AG10803 (cell line): ENCODE data around the gene RUNDC3A.

Source experiments
- DNase-seq: peaks from one replicate; pipeline ENCODE4 v3.0.0; 2010; ENCODE audit warnings: low read depth
- H3K4me3 ChIP-seq: 2 replicates; pipeline ENCODE4 v1.5.1; 2011; ENCODE audit warnings: mild to moderate bottlenecking, low read length, control low read depth
- TF ChIP-seq, protein P1 (sequence below): conservative IDR thresholded peaks from 2 replicates; pipeline ENCODE4 v1.5.1; 2011; ENCODE audit warnings: mild to moderate bottlenecking, low read length, control low read depth, inconsistent platforms

The RUNDC3A gene

DNA sequence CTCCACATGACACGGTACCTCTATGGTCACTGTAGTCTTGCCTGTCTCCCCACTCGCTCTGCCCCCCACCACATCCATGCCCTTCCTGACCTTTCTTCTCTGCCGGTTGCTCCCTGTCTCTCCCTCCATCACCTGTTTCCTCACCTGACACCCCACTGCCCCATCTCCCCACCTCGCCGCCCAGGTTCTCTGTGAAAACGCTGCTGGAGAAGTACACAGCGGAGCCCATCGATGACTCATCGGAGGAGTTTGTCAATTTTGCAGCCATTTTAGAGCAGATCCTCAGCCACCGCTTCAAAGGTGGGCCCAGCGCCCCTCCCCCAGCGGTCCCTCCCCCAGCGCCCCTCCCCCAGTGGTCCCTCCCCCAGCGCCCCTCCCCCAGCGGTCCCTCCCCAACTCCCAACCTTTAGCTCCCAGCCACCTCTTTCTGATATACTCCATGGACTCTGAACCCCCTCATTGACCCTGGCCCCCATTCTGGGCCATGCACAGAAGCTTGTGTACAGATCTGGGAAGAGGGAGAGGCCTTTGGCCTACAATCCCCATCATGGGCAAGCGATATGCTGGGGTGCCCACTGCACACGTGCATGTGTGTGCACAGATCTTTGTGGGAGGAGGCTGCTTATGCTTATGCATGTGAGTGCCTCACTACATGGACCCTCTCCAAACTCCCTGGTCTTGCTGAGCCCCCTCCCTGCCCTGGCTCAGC is 4.1 kb downstream of the RUNDC3A start:
- DNase-seq: no peak
- no peak overlapping the region for H3K4me3 ChIP-seq
- TF ChIP-seq, protein P1, sequence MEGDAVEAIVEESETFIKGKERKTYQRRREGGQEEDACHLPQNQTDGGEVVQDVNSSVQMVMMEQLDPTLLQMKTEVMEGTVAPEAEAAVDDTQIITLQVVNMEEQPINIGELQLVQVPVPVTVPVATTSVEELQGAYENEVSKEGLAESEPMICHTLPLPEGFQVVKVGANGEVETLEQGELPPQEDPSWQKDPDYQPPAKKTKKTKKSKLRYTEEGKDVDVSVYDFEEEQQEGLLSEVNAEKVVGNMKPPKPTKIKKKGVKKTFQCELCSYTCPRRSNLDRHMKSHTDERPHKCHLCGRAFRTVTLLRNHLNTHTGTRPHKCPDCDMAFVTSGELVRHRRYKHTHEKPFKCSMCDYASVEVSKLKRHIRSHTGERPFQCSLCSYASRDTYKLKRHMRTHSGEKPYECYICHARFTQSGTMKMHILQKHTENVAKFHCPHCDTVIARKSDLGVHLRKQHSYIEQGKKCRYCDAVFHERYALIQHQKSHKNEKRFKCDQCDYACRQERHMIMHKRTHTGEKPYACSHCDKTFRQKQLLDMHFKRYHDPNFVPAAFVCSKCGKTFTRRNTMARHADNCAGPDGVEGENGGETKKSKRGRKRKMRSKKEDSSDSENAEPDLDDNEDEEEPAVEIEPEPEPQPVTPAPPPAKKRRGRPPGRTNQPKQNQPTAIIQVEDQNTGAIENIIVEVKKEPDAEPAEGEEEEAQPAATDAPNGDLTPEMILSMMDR: no peak

DNA sequence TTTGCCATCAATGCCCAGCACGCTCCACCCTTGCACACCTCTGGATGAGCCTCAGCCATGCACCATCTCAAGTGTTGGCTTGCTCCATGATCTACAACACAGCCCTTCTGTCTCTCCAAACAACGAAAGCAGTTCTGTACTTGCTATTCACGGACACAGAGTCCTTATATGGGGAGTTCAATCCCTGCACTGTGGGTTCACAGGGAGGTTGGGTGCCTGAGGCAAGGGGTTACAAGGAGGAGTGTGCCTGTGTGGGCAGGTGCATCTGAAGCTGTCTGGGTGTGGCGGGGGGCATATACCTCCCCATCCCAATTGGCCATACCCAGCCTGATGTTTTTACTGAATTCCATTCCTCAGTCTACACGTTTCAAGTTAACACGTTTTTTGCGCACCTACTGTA is 5.6 kb downstream of the RUNDC3A start:
- TF ChIP-seq, protein P1: no peak
- H3K4me3 ChIP-seq: no peak overlapping the region
- no peak for DNase-seq

- TF ChIP-seq, protein P1: no peak
- H3K4me3 ChIP-seq: no peak overlapping the region
- DNase-seq: no peak
Observed at GRCh38 chr17:44314524-44314868, 6.1 kb downstream of the RUNDC3A start.

DNA sequence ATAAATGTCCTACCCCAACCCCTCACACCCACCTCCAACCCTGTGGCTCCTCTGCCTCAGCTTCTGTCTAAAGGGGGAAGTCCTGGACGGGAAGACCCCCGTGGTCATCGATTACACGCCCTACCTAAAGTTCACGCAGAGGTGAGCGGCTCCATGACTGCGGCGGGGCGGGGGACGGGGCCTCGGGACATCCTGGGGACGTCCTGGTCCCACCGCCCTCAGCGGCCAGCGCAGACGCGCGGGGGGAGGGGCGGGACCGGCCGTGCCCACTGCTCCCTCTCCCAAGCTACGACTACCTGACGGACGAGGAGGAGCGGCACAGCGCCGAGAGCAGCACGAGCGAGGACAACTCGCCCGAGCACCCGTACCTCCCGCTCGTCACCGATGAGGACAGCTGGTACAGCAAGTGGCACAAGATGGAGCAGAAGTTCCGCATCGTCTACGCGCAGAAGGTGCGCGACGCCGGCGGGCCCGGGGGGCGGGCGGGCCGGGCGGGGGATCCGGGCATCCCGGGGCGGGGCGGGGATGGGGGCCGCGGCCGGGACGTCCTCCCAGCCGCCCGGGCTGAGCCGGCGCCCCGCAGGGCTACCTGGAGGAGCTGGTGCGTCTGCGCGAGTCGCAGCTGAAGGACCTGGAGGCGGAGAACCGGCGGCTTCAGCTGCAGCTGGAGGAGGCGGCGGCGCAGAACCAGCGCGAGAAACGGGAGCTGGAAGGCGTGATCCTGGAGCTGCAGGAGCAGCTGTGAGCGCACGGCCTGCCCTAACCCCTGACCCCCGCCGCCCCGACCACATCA is 6.7 kb downstream of the RUNDC3A start:
- H3K4me3 ChIP-seq: peak overlapping the region; percentile 41
- TF ChIP-seq, protein P1: no peak
- DNase-seq: no peak

DNA sequence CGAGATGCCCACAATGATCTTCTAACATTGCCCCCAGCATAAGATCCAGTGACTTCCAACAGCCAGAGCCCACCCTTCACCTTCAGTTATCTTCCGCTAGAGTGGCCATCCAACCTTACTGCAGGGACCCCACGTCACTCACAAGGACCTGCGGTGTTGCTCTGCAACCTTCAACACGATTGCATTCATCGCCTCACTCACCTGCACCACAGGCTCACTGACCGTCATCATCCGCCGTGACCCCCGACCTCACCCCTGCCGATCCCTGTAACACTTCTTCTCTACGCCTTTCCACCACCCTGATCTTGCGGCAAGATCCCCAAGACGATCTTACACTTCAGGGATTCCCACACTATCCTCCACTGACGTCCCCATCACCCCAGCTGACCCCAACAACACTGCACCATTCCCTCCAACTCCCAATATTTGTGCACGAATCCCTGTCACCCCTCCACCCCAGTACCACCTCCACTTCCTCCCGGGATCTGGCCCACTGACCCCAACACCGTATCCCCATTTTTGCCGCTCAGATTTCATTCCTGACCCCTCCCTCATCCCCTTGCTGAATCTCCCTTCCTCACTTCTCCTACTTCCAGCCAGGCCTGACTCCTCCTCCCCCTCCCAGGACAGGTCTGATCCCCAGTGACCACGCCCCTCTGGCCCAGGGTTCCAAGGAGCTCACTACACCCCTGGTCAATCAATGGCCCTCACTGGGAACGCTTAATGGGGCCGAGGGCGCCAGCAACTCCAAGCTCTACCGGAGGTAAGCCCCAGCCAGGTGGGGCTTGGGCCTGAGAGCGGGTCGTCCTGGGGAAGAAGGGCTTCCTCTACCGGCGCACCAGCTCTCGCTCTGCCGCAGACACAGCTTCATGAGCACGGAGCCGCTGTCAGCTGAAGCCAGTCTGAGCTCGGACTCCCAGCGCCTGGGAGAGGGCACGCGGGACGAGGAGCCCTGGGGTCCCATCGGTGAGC is 7.6 kb downstream of the RUNDC3A start:
- TF ChIP-seq, protein P1: no peak
- no peak overlapping the region for H3K4me3 ChIP-seq
- DNase-seq: no peak

DNA sequence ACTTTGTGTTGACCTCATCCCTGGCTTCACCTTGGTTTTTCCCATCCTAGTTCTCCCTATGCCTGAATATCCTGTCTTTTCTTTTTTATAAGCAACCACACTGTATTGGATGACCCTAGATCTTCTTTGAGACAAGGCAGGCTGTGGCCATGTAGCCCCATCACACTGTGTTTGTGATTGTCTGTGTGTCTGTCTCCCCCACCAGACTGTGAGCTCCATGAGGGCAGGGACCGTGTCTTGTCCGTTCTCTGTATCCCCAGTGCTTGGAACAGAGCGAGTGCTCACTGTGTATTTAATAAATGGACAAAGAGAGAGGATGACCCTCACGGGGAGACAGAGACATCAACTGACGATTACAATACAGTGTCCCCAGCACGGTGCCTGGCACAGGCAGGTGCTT is 9.1 kb downstream of the RUNDC3A start:
- TF ChIP-seq, protein P1: no peak
- DNase-seq: no peak
- no peak overlapping the region for H3K4me3 ChIP-seq
